A549 (cell line): Measurements from ENCODE around the gene NXT1.

Experiments
- CTCF ChIP-seq: fragments of >200 bp; sonication (Bioruptor Twin); formaldehyde crosslinking; IDR thresholded peaks from 3 replicates; pipeline ENCODE4 v1.5.1; 2016
- MAX ChIP-seq: IDR thresholded peaks from 2 replicates; pipeline ENCODE4 v1.6.1; 2012
- POLR2A ChIP-seq: IDR thresholded peaks from 2 replicates; pipeline ENCODE4 v1.6.1; 2012; ENCODE audit warnings: mild to moderate bottlenecking, low read length

- TF ChIP-seq CTCF: no peak
- TF ChIP-seq MAX: no peak
- TF ChIP-seq POLR2A: no peak
Measured at GRCh38 chr20:23325107-23325506, 25.5 kb upstream of the NXT1 start.
